Jurkat, Clone E6-1 (cell line): ENCODE measurements around the gene BHLHA15.

Source experiments
- DNase-seq: peaks from one replicate; pipeline ENCODE4 v3.0.0-alpha.2; 2011; ENCODE audit warnings: low read depth, low spot score
- H3K4me3 ChIP-seq: 2 replicates; pipeline ENCODE4 v1.5.1; 2011; ENCODE audit warnings: mild to moderate bottlenecking, low read length, control low read depth, moderate library complexity

Gene BHLHA15

DNA sequence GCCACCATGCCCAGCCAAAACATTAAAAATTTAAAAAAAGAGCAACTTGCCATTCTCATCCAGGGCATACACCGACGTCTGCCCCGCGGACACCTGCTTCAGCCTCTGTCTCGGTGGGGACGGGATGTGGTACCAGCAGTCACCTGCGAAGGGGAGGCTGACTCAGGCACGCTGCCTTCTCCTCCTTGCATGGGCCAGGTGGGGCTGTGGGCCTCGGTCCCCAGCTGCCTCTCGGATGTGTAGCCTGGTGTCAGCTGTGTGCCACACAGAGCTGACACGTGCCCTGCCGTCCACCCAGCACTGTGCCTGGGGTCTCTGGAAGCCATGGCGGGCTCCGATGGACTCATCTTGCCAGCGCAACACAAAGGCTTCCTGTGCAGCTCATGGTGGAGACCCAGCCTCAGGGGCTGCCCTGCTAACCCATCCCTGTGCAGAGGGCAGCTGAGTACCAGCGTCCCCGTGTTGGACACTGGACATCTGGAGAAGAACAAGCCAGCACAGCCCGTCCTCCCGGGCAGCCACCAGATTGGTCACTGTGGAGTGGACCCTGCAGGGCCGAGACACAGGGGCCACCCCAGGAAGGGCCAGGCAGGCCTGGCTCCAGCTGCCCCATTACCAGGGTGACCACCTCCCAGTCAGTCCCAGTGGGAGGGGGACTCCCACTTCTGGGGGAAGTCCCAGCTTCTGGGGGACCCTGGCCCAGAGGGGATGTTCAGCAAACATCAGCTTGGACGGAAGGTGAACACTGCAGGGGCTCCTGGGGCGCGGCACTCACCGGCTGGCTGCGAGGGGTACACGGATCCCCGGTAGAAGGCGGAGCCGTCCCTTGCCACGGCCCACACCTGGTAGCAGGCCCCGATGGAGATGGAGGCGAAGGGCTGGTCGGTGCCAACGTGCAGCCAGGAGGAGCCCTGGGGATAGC, 10.6 kb downstream of the BHLHA15 start:
- no peak overlapping the region for H3K4me3 ChIP-seq
- DNase-seq = no peak

DNA sequence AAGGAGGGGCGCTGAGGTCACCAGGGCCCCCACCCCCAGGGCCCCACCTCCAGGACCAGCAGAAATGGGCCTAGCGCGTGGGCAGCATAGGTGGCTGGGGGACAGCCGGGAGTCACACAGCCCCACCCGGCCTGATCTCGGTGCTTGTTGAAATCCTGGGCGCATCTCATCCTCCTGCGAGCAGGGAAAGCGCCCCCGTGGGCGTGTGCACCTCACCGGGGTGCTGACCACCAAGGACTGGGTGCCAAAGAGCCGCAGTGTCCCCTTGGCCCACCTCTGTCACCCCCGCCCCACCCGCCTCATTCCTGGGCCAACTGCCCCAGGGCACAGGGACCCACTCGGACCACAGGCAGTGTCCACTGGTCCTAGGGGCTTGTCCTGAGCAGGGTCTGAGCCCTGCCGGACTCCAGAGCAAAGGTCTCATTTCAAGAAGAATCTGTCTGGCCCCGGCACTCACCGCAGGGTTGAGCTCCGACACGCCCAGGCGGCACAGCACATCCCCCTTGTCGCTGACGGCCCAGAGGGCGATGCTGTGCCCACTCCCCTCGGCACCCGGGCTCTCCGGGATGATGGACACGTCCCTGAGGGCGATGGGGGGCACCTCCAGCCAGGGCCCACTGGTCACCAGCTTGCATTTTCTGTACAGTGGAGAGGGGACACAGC, 11.4 kb downstream of the BHLHA15 start:
- no peak overlapping the region for H3K4me3 ChIP-seq
- DNase-seq = no peak

DNA sequence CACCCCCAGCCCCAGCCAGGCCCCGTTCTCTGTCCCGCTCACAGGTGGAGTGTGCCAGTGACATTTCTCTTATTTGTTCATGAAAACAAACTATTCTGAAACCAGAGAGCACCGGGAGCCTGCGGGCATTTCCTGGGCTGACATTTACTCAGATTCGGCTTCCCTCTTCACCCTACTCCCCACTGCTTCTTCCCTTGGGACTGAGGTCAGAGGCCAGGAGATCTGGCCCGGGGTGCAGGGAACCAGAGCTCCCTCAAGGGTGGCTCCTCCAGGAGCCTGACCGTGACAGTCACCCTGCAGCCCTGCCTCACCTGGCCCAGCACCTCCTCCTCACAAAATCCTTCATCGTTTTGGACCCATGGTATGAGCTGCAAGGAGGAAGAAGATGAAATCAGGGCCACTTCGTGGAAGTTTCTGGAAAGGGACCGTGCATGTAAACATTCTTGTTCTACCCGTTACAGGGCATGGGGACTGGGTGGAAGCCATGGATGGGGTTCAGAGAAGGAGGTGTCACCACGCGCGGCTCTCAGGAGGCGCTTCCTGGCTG, 12.2 kb downstream of the BHLHA15 start:
- no peak for DNase-seq
- H3K4me3 ChIP-seq = no peak overlapping the region

- no peak for DNase-seq
Observed at GRCh38 chr7:98223898-98224700, 12.9 kb downstream of the BHLHA15 start.

GRCh38 chr7:98224701-98225181, 13.5 kb downstream of the BHLHA15 start:
- DNase-seq = no peak

More at GRCh38 chr7:98223898-98224700, 12.9 kb downstream of the BHLHA15 start:
- no peak overlapping the region for H3K4me3 ChIP-seq

GRCh38 chr7:98225913-98226614, 14.8 kb downstream of the BHLHA15 start:
- no peak overlapping the region for H3K4me3 ChIP-seq
- no peak for DNase-seq

More at GRCh38 chr7:98224701-98225181, 13.5 kb downstream of the BHLHA15 start:
- no peak overlapping the region for H3K4me3 ChIP-seq

DNA sequence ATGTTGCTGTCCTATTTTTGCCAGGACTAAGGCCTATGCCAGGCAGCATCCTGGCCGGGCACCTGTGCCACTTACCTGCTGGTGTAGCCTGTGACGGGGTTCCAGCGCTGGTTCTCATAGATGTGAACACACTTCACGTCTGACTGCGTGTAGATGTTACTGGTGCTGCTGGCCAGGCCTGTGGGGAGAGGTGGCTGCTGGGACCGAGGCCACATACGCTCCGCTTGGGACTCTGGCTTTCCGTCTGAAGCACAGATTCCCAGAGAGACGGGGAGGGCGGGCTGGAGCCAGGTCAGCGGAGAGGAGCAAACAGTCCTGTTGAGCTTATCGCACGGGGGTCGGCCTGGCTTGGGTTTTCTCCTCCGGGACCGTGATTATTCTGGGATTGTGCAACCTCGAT, 16.7 kb downstream of the BHLHA15 start:
- no peak for DNase-seq
- H3K4me3 ChIP-seq = no peak overlapping the region

DNA sequence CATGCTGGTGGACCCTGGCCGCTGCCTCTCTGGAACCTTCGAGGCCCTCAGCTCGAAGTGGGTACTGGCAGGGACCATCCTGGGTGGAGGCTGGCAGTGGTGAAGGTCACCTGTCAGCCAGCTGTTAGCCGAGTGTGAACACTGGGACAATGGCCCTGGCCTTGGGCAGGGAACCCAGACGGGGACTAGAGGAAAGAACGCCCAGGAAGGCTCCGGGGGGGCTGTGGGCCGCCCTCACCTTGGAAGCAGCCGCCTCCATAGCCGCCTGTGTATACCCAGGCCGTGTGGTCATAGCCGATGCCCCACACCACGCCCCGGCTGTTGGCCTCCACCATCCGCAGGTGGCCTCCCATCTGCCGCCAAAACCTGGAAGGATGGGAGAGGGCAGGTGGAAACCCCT, 17.6 kb downstream of the BHLHA15 start:
- no peak for DNase-seq
- no peak overlapping the region for H3K4me3 ChIP-seq

DNA sequence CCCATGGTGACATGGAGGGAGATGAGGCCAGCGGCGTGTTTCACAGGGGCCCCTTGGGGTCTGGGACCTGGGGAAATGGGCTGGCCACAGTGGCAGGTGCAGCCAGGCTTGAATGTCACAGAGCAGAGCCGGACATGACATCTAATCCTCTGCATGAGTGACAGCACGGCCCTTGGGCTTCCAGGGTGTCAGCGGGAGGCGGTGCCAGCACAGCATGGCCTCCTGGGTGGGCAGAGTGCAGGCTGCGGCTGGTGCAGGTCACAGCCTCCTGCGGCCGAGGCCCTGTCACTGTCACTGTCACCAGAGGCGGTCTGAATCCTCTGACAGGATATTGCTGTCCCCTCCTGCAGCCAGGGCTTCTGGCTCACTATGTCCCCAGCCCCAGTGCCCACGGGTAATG, 18.2 kb downstream of the BHLHA15 start:
- no peak for DNase-seq
- H3K4me3 ChIP-seq = no peak overlapping the region

- H3K4me3 ChIP-seq = no peak overlapping the region
- DNase-seq = no peak
Observed at GRCh38 chr7:98229991-98230745, 18.9 kb downstream of the BHLHA15 start.

DNA sequence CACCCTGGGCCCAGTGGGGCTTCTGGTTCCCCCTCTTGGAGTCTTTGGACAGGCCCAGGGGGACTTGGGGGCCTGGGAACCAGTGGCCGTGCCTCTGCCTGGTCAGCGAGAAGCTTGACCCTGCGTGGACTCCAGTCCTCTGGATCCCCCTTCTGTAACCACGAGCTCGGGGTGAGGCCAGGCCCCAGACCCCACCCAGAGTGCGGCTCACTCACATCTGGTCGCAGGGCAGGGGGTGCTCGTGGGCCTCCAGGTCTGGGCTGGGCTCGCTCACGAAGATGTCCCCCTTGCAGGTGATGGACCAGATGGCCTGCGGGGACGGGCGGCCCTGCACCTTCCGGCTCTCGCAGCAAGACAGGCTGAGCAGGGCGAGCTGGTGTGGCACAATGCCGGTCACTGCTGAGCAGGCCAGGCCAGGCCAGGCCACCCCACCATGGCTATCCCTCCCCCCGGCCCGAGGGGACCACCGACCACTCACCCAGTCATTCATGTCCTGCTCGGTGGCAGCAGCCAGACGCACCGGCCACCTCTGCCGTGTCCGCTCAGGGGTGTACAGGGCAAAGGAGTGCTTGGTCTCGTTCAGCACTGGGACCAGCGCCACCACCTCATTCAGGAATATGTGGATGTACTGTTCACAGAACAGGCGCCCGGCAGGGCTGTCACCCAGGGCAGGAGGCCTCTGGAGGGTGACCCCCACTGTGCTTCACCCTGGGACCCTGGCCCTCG, 19.7 kb downstream of the BHLHA15 start:
- no peak for DNase-seq
- no peak overlapping the region for H3K4me3 ChIP-seq

- H3K4me3 ChIP-seq = no peak overlapping the region
- DNase-seq = no peak
Observed at GRCh38 chr7:98231493-98232262, 20.4 kb downstream of the BHLHA15 start.

- no peak overlapping the region for H3K4me3 ChIP-seq
- DNase-seq = no peak
Observed at GRCh38 chr7:98232263-98232585, 21.0 kb downstream of the BHLHA15 start.

GRCh38 chr7:98232799-98233198, 21.6 kb downstream of the BHLHA15 start:
- no peak for DNase-seq
- no peak overlapping the region for H3K4me3 ChIP-seq

GRCh38 chr7:98233219-98234070, 22.2 kb downstream of the BHLHA15 start:
- no peak overlapping the region for H3K4me3 ChIP-seq
- no peak for DNase-seq
